ENCODE measurements around the gene RAD51B.

The RAD51B gene

GRCh38 chr14:68576496-68577244 lies 757.1 kb downstream of the RAD51B start:
- no peak for DNase-seq (ENCODE audit: low read depth, low spot score)
- no peak overlapping the region for H3K4me3 ChIP-seq (ENCODE audit: low read length)

DNA sequence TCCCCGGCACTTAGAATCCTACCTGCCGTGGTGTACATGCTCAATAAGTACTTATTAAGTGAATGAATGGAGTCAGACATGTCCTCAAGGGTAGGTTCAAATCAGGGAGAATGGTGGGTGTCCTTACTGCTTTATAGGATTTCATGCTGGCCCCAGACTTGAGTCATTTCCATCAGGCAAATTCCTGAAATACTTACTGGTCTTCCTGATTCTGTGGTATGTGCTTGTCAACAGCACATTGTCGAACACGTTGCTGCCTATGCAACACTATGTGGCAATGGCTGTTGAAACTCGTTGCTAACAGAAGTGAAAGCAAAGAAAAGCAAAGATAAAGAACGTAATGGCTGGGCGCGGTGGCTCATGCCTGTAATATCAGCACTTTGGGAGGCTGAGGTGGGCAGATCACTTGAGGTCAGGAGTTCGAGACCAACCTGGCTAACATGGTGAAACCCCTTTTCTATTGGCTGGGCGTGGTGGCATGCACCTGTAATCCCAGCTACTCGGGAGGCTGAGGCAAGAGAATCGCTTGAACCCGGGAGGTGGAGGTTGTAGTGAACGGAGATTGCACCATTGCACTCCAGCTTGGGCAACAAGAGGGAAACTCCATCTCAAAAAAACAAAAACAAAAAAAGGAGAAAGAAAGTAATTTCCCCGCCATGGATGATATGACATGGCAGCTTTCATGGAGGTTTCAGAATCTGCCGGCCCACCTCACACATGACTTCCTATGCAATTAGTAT lies 758.4 kb downstream of the RAD51B start:
- H3K4me3 ChIP-seq (ENCODE audit: low read length) = no peak overlapping the region
- no peak for DNase-seq (ENCODE audit: low read depth, low spot score)

DNA sequence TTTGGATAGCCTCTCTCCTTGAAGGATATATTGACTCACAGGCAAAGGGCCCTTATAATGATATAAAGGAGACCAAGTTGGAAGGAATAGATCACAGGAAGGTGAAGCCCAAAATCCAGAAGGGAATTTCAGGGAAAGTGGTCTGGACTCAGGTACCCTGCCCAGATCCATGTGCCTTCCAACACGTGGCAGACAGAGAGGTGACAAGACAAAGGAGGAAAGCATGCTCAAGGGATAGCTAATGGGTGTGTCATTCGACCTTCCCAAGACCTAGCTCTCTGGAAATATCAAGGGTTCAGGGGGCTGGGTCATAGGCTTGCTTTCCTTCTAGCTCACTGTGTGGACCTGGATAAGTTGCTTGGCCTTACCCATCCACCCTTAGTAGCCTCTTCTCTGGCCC lies 759.0 kb downstream of the RAD51B start:
- no peak overlapping the region for H3K4me3 ChIP-seq (ENCODE audit: low read length)
- DNase-seq (ENCODE audit: low read depth, low spot score) = no peak

- no peak for DNase-seq (ENCODE audit: low read depth, low spot score)
- no peak overlapping the region for H3K4me3 ChIP-seq (ENCODE audit: low read length)
Measured at GRCh38 chr14:68580096-68580645, 760.6 kb downstream of the RAD51B start.

DNA sequence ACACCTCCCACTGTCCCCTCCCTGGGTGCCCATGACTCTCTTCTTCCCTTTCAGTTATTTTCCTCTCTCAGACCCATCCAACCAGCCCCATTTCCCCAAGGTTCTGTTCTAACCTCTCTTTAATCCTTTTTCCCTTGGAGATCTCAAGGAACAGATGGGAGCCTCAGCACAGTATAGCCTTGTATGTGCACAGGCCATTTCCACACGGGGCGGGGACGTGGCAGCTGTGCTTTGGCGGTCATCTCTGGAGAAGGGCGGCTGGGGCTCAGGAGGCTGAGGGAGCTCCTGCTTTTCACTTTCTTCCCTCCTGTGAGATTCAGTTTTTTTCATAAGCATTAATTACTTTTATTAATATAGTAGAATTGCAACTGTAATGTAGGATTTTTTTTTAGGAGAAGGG lies 761.1 kb downstream of the RAD51B start:
- H3K4me3 ChIP-seq (ENCODE audit: low read length) = no peak overlapping the region
- no peak for DNase-seq (ENCODE audit: low read depth, low spot score)

GRCh38 chr14:68583548-68584280 lies 764.1 kb downstream of the RAD51B start:
- no peak for DNase-seq (ENCODE audit: low read depth, low spot score)
- H3K4me3 ChIP-seq (ENCODE audit: low read length) = no peak overlapping the region

DNA sequence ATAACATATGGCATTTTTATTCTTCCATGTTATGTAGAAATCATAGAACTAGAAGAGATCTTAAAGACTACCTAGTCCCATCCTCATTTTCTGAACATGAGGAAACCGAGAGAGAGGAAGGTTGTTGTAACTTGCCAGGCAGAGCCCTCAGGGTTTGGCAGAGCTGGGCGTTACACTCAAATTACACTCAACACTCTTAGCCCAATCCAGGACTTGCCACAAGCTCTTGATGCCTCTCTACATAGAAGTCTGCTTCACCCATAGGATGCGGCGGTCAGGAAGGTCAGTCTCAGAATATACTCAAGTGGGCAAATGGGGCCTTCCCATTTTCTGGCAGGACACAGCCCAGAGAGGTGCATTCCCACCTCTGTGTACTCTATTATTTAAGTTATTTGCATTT lies 765.2 kb downstream of the RAD51B start:
- DNase-seq (ENCODE audit: low read depth, low spot score) = no peak
- H3K4me3 ChIP-seq (ENCODE audit: low read length) = no peak overlapping the region

DNA sequence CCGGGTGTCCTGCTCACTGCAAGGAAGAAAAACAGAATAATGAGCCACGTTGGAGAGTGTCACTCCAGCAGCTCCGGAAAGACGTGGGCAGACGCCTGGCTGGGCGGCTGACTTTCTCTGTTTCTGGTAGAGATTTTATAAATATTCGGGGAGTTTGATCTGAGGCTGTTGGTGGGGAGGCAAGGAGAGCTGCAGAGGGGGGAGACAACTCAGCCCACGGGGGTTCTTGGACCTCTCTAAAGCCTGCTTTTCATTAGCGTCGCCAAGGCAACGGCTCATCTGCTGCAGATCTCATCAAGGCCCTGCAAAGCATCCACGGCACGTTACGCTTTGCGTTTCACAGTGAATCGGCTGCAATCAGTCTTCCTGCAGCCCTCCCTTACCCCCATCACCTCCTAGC lies 766.1 kb downstream of the RAD51B start:
- DNase-seq (ENCODE audit: low read depth, low spot score) = no peak
- no peak overlapping the region for H3K4me3 ChIP-seq (ENCODE audit: low read length)

GRCh38 chr14:68586896-68587751 lies 767.5 kb downstream of the RAD51B start:
- DNase-seq (ENCODE audit: low read depth, low spot score) = no peak
- no peak overlapping the region for H3K4me3 ChIP-seq (ENCODE audit: low read length)

GRCh38 chr14:68587931-68588330 lies 768.4 kb downstream of the RAD51B start:
- H3K4me3 ChIP-seq (ENCODE audit: low read length) = no peak overlapping the region
- no peak for DNase-seq (ENCODE audit: low read depth, low spot score)

DNA sequence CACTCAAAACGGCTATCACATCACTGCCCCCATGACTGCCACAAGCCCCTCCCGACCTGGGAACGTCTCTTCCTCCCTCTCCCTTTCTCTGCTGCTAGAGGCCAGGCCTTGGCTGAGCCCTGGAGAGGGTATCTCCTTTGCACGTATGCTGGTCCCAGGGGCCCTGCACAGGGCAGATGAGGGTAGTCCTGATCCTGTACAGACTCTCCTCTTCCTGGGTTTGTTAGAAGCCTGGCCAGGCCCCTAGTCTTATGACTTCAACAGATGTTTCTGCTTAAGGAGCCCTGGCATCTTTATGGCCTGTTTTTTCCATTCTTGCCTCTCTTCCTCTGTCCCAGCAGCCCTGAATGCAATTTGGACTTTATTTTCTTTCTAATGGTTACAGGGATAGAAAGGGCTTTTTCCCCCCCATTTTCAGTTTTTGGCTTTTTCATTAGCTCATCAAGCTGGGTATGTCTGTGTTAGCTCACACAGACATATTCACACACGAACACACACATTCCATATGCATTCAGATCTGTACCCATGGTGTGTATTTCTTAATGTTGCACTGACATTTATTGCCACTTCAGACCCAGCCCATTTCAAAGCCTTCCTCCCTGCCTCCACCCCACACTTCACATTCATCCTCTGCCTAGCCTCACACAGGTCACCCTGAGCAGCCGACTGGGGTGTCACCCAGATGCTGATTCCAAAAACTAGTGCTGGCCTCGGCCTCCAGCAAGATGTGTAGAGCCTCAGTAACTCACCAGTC lies 770.0 kb downstream of the RAD51B start:
- no peak for DNase-seq (ENCODE audit: low read depth, low spot score)
- no peak overlapping the region for H3K4me3 ChIP-seq (ENCODE audit: low read length)

- DNase-seq (ENCODE audit: low read depth, low spot score) = no peak
- no peak overlapping the region for H3K4me3 ChIP-seq (ENCODE audit: low read length)
Measured at GRCh38 chr14:68590201-68590522, 770.6 kb downstream of the RAD51B start.

- no peak for DNase-seq (ENCODE audit: low read depth, low spot score)
Measured at GRCh38 chr14:68591786-68592185, 772.2 kb downstream of the RAD51B start.

DNA sequence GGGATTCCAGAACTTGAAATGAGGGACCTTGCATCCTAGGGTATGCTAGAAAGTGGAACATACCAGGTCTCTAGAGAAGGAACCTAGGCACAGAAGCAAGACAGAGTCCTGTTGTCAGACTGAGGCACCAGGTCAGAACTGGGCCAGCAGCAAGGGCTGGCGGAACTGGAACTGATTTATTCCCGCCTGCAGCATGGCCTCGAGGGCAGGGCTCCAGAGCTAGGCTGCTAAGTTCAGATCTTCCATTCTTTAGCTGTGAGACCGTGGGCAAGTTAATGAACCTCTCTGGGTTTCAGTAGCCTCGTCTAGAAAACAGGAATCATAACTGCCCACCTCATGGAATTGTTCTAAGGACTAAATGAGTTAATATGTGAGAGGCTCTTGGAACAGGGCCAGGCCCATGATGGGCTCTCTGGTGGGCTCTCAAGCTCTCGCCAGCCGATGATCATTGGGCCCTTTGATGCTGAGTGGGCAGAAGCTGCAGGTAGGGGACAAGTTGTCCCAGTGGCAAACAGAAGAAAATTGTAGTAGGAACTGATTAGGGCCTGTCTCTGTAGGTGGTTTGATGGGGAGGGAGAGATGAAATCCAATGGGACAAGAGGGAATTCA lies 773.5 kb downstream of the RAD51B start:
- DNase-seq (ENCODE audit: low read depth, low spot score) = no peak
- H3K4me3 ChIP-seq (ENCODE audit: low read length) = no peak overlapping the region

More at GRCh38 chr14:68591786-68592185, 772.2 kb downstream of the RAD51B start:
- no peak overlapping the region for H3K4me3 ChIP-seq (ENCODE audit: low read length)

- peak; percentile 73 for DNase-seq (ENCODE audit: low read depth, low spot score)
- no peak overlapping the region for H3K4me3 ChIP-seq (ENCODE audit: low read length)
Measured at GRCh38 chr14:68593806-68594536, 774.4 kb downstream of the RAD51B start.

DNA sequence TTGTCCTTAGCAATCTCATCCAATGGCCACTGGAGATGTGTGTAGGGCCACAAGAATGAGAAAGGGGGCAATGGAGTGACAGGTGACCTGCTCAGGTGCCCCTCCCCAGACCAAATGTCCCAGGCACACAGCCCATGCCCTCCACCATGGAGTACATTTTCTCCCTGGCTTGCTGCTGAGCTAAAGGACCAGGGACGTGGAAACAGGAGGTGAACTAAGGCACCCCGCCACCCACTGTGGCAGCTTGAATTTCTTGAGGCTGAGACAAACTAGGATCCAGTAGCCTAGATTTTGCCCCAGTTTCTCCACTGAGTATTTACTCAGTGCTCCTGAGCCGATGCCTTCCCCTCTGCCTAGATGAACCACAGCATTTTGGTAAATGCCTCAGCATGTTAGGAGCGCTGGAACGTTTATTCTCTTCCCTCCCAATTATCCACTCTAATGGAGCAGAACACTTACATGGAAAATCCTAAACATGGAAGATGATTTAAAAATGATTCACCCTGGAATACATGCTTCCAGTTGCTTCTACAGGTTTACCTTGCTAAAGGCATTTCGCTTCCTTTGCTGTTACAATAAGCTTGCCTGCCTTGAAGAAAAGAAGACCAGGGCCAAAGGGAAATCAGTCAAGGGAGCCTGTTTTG lies 775.3 kb downstream of the RAD51B start:
- no peak overlapping the region for H3K4me3 ChIP-seq (ENCODE audit: low read length)
- no peak for DNase-seq (ENCODE audit: low read depth, low spot score)

DNA sequence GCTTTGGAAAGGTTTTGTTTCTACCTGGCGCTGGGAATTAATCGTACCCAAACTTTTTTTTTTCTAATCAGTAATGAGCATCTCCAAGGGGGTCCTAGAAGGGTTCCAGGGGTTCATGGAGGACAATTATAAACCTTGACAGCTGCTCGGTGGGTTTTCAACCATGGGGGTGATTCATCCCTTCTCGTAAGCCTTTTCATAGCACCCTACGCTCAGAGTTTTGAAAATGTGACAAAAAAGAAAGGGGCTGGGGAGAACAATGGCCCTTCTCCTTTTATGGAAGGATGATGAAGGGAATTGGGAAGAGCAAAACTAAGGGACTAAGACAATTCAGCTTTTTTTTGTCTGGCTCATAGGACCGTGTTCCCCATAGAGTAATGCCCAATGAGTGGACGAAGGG lies 776.6 kb downstream of the RAD51B start:
- no peak overlapping the region for H3K4me3 ChIP-seq (ENCODE audit: low read length)
- no peak for DNase-seq (ENCODE audit: low read depth, low spot score)

All from Jurkat, Clone E6-1 (cell line).